WERI-Rb-1 (cell line): Measurements from ENCODE around the gene B4GALT5.

Experiments used
- DNase-seq: peaks from one replicate; pipeline ENCODE4 v3.0.0-alpha.2; 2020
- H3K27ac ChIP-seq: fragments of 250-450 bp; sonication (Bioruptor Pico); 2 replicates; pipeline ENCODE4 v1.5.1; 2020; ENCODE audit warnings: mild to moderate bottlenecking, moderate library complexity
- H3K27me3 ChIP-seq: fragments of 250-450 bp; sonication (Bioruptor Pico); 2 replicates; pipeline ENCODE4 v1.5.1; 2021; ENCODE audit warnings: mild to moderate bottlenecking, low read depth, moderate library complexity; ENCODE audit not compliant: insufficient read depth, severe bottlenecking
- H3K36me3 ChIP-seq: fragments of 250-450 bp; sonication (Bioruptor Pico); 2 replicates; pipeline ENCODE4 v1.5.1; 2020; ENCODE audit warnings: mild to moderate bottlenecking, moderate library complexity
- H3K4me3 ChIP-seq: 2 replicates; pipeline ENCODE4 v1.5.1; 2011; ENCODE audit warnings: low read depth, mild to moderate bottlenecking, control low read depth, low read length
- H3K9me3 ChIP-seq: fragments of 250-450 bp; sonication (Bioruptor Pico); 2 replicates; pipeline ENCODE4 v1.5.1; 2021; ENCODE audit warnings: mild to moderate bottlenecking, moderate library complexity; ENCODE audit not compliant: severe bottlenecking
- CTCF ChIP-seq: IDR thresholded peaks from 2 replicates; pipeline ENCODE4 v1.5.1; 2011; ENCODE audit warnings: low read depth, mild to moderate bottlenecking, control low read depth, inconsistent platforms, low read length

The B4GALT5 gene

GRCh38 chr20:49589747-49590146 lies 123.9 kb downstream of the B4GALT5 start:
- Histone ChIP-seq H3K9me3 (no peaks in the 10 kb centered on the region), H3K4me3 (no peak overlapping the region)

GRCh38 chr20:49587111-49587570 lies 126.5 kb downstream of the B4GALT5 start:
- no peak overlapping the region for H3K4me3 ChIP-seq
- DNase-seq, result no peak
- peaks cover 6% of the 10 kb centered on the region for H3K9me3 ChIP-seq
- no peak overlapping the region for H3K27ac ChIP-seq
- no peaks in the 10 kb centered on the region for H3K27me3 ChIP-seq
- TF ChIP-seq CTCF, result no peak
- H3K36me3 ChIP-seq, result no peaks in the 10 kb centered on the region

More at GRCh38 chr20:49589747-49590146, 123.9 kb downstream of the B4GALT5 start:
- TF ChIP-seq CTCF, result no peak
- DNase-seq, result no peak
- H3K27ac ChIP-seq, result no peak overlapping the region
- no peaks in the 10 kb centered on the region for H3K27me3 ChIP-seq
- no peaks in the 10 kb centered on the region for H3K36me3 ChIP-seq

- no peak for TF ChIP-seq CTCF
- H3K27ac ChIP-seq, result no peak overlapping the region
These were observed 128.0 kb downstream of the B4GALT5 start for GRCh38 chr20:49585585-49586245.

GRCh38 chr20:49584418-49585382 lies 129.0 kb downstream of the B4GALT5 start:
- H3K4me3 ChIP-seq, result no peak overlapping the region
- H3K27me3 ChIP-seq, result no peaks in the 10 kb centered on the region
- H3K27ac ChIP-seq, result no peak overlapping the region
- no peaks in the 10 kb centered on the region for H3K36me3 ChIP-seq
- H3K9me3 ChIP-seq, result peaks cover 6% of the 10 kb centered on the region
- TF ChIP-seq CTCF, result no peak
- no peak for DNase-seq

More at GRCh38 chr20:49585585-49586245, 128.0 kb downstream of the B4GALT5 start:
- no peaks in the 10 kb centered on the region for H3K36me3 ChIP-seq
- no peak overlapping the region for H3K4me3 ChIP-seq
- no peaks in the 10 kb centered on the region for H3K27me3 ChIP-seq
- DNase-seq, result no peak
- peaks cover 6% of the 10 kb centered on the region for H3K9me3 ChIP-seq

- no peak for TF ChIP-seq CTCF
- Histone ChIP-seq H3K36me3 (no peaks in the 10 kb centered on the region), H3K27me3 (no peaks in the 10 kb centered on the region), H3K4me3 (no peak overlapping the region), H3K27ac (no peak overlapping the region), H3K9me3 (peaks cover 6% of the 10 kb centered on the region)
- no peak for DNase-seq
These were observed 129.8 kb downstream of the B4GALT5 start for GRCh38 chr20:49583669-49584417.
